Sigmoid colon (tissue), 7 donors: Measurements from ENCODE around the gene DCDC1. TPM values are rescaled to one million over a fixed set of nuclear protein-coding genes. Genes with fewer than 3 reads are reported as not detected.
A peak's percentile ranks its signal among the peaks of the same experiment; 100 is the strongest.

Experiments
- DNase-seq: peaks from one replicate; pipeline ENCODE4 v3.0.0-alpha.2; 2019
- H3K27ac ChIP-seq, 4 donors: fragments of 200-600 bp; sonication (generic); one replicate each; pipeline ENCODE4 v1.5.1; 2016 to 2019; ENCODE audit warnings: mild to moderate bottlenecking in 1 of 4
- H3K27me3 ChIP-seq, 3 donors: fragments of 200-600 bp; sonication (generic); one replicate each; pipeline ENCODE4 v1.5.1; 2019; ENCODE audit warnings: mild to moderate bottlenecking in 1 of 3
- H3K36me3 ChIP-seq, 4 donors: fragments of 200-600 bp; sonication (generic); one replicate each; pipeline ENCODE4 v1.5.1; 2016 to 2019
- H3K4me1 ChIP-seq, 4 donors: fragments of 200-600 bp; sonication (generic); one replicate each; pipeline ENCODE4 v1.5.1; 2017 to 2019
- H3K4me3 ChIP-seq, 4 donors: fragments of 200-600 bp; sonication (generic); one replicate each; pipeline ENCODE4 v1.5.1; 2017 to 2019; ENCODE audit warnings: mild to moderate bottlenecking in 2 of 4, moderate library complexity in 1 of 4
- H3K9me3 ChIP-seq, 4 donors: fragments of 200-600 bp in 3 of 4; sonication (generic) in 3 of 4; one replicate each; pipeline versions ENCODE4 v1.5.1 to v1.6.1; 2013 to 2019
- EP300 ChIP-seq, 4 donors: sonication (generic); formaldehyde crosslinking; IDR thresholded peaks; one replicate each; pipeline ENCODE4 v1.6.1; 2017; ENCODE audit warnings: antibody characterized with exemption in 4 of 4
- POLR2A ChIP-seq, 2 donors: fragments of 450-650 bp; IDR thresholded peaks; one replicate each; pipeline ENCODE4 v1.6.1; 2016; ENCODE audit warnings: antibody characterized with exemption in 2 of 2, mild to moderate bottlenecking in 2 of 2, moderate library complexity in 2 of 2
- POLR2AphosphoS5 ChIP-seq, 4 donors: sonication (generic); formaldehyde crosslinking; IDR thresholded peaks; one replicate each; pipeline ENCODE4 v1.6.1; 2017; ENCODE audit warnings: antibody characterized with exemption in 4 of 4
- WGBS, 2 donors: extraction: QIAGEN DNeasy Blood & Tissue Kit; methylation state at CpG; one replicate each; pipeline ENCODE4 v1.1.7; 2013; 5-methylcytosine and 5-hydroxymethylcytosine counted together
- intact Hi-C: fragments of 100-400 bp; cut with DNase I; formaldehyde crosslinking; loops from one replicate; pipeline ENCODE4 v1.15.1; 2023
- polyA plus RNA-seq, 3 donors: library from polyadenylated mRNA; stranded (reverse); fragments of 200-250 nt; gene quantifications; one replicate each; pipeline ENCODE4 v1.2.3, GENCODE V29; 2013
- total RNA-seq, 4 donors: library from RNA; depleted of rRNA; stranded (reverse); fragments of >200 nt; gene quantifications; one replicate each; pipeline ENCODE4 v1.1.0, GENCODE V29; 2016
- TF ChIP-seq, protein P1 (sequence below), 4 experiments: fragments of 450-650 bp in 3 of 4; fragments of 200-600 bp in 1 of 4; IDR thresholded peaks; one replicate each; pipeline ENCODE4 v1.5.1; 2016 to 2019; ENCODE audit warnings: antibody characterized with exemption in 4 of 4, mild to moderate bottlenecking in 3 of 4, moderate library complexity in 2 of 4
- donor health status: healthy with polysubstance abuse.
- donor health status: Bipolar disorder and iron deficiency.
- donor health status: healthy.

DCDC1 gene
- total and polyA plus RNA-seq, 7 donors = 0.06 to 1.1 (median 0.30) TPM; not detected in 3

DNA sequence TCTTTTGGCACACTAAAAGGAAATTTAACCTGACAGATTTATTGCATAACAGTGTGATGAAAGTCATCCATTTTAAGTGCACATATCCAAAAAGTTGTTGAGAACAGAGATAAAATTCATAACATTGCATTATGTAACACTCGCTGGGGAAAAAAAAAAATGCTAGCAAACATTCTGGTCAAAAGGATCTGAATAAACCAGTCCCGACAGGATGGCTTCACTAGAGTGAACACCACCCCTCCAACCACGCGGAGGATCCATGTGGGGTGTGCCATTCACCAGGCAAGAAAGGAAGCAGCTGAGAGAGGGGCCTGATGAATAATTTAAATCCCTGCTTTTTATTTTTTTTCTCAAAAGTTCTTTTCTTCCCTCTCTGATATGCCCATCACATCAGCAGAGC, 258.7 kb downstream of the DCDC1 start:
- Histone ChIP-seq H3K4me1 (no peaks in the 10 kb centered on the region), H3K27me3 (no peaks in the 10 kb centered on the region), H3K27ac (no peak overlapping the region), H3K9me3 (no peaks in the 10 kb centered on the region), H3K36me3 (no peaks in the 10 kb centered on the region), H3K4me3 (no peak overlapping the region)
- DNase-seq = no peak
- 70 to 73% methylated on average over 4 of the region's 4 CpGs for WGBS, 2 donors
- TF ChIP-seq POLR2AphosphoS5 (IDR thresholded peaks at IDR 0.05) (no peak), EP300 (IDR thresholded peaks at IDR 0.05) (no peak), POLR2A (IDR thresholded peaks at IDR 0.05) (no peak)
- TF ChIP-seq, protein P1, sequence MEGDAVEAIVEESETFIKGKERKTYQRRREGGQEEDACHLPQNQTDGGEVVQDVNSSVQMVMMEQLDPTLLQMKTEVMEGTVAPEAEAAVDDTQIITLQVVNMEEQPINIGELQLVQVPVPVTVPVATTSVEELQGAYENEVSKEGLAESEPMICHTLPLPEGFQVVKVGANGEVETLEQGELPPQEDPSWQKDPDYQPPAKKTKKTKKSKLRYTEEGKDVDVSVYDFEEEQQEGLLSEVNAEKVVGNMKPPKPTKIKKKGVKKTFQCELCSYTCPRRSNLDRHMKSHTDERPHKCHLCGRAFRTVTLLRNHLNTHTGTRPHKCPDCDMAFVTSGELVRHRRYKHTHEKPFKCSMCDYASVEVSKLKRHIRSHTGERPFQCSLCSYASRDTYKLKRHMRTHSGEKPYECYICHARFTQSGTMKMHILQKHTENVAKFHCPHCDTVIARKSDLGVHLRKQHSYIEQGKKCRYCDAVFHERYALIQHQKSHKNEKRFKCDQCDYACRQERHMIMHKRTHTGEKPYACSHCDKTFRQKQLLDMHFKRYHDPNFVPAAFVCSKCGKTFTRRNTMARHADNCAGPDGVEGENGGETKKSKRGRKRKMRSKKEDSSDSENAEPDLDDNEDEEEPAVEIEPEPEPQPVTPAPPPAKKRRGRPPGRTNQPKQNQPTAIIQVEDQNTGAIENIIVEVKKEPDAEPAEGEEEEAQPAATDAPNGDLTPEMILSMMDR (IDR thresholded peaks at IDR 0.05) = no peak
- intact Hi-C loops = no loop called here

DNA sequence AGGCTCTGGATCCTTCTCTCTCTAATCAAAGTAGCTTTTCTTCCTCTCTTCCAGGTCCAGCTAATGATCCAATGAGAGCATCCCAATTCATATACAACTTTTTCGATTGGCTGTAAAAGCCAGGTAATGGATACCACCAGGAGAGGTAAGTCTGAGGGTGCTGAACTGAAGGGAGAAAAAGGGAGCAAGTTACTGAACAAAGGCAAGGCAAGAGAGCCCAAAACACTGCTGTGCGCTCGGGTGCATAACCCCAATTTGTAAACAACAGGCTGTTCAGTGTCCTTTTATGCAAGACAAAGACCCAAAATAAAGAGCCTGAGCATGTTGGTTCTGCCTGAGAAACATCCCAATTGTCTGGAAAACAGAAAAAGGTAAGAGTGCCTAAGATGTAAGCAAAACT, 260.1 kb downstream of the DCDC1 start:
- Histone ChIP-seq H3K27ac (no peak overlapping the region), H3K27me3 (no peaks in the 10 kb centered on the region), H3K4me1 (no peaks in the 10 kb centered on the region), H3K9me3 (no peaks in the 10 kb centered on the region), H3K4me3 (no peak overlapping the region), H3K36me3 (no peaks in the 10 kb centered on the region)
- no peak for DNase-seq
- no peak for TF ChIP-seq POLR2AphosphoS5 (IDR thresholded peaks at IDR 0.05)
- TF ChIP-seq, protein P1 (IDR thresholded peaks at IDR 0.05) = no peak
- no peak for TF ChIP-seq POLR2A (IDR thresholded peaks at IDR 0.05)
- no peak for TF ChIP-seq EP300 (IDR thresholded peaks at IDR 0.05)
- intact Hi-C loops = no loop called here
- WGBS, 2 donors = 77 to 80% methylated on average over 3 of the region's 3 CpGs

DNA sequence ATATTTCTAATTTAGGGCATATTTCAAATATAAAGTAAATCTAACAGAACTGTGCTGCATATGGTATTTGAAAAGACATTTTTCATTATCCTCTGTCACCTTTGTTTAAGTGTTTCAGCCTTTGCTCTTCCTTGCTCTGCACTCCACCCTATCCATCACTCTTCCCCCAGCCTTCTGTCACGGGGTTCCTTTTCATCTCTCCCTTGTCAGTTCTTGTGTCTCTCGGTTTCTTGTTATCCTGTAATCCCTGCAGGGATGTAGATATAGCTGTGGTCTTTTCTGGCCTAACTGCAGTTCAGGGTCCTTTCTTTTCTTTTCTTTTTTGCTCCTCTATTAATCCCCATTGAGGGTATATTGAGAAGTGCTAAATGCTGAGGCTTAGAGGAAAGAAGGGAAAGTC, 261.9 kb downstream of the DCDC1 start:
- Histone ChIP-seq H3K27me3 (no peaks in the 10 kb centered on the region), H3K27ac (no peak overlapping the region), H3K36me3 (no peaks in the 10 kb centered on the region), H3K4me3 (no peak overlapping the region), H3K4me1 (no peaks in the 10 kb centered on the region), H3K9me3 (no peaks in the 10 kb centered on the region)
- TF ChIP-seq POLR2A (IDR thresholded peaks at IDR 0.05) (no peak), POLR2AphosphoS5 (IDR thresholded peaks at IDR 0.05) (no peak), EP300 (IDR thresholded peaks at IDR 0.05) (no peak)
- TF ChIP-seq, protein P1 (IDR thresholded peaks at IDR 0.05) = no peak
- WGBS, 2 donors = 49 to 64% methylated on average over 2 of the region's 2 CpGs
- intact Hi-C loops = no loop called here
- DNase-seq = no peak

DNA sequence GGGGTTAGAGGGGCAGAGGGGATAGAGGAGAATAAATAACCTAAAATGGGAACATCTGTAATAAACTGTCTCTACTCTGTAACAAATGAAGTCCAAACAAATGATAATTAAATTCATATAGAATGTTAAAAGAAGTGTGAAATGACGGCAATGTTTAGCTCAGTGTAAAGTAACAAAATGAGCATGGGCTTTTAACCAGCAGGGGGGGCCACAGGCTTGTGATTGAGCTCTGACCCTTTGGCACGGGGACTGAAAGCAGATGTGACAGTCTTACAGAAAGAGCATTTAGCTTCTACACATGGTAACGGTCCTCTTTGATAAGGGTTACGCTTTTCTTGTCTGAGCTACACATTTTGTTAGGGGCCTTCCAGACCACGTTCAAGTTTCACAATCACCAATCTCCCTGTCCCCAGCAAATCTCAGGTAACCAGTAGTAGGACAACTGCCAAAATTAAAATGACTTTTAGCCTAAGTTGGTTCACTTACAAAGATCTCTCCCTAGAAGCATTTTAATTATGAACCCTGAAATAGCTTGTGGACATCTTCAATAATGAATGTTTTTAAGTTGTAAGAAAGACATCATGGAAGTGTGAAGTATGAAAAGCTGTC, 262.5 kb downstream of the DCDC1 start:
- no peaks in the 10 kb centered on the region for H3K9me3 ChIP-seq
- 9 to 22% methylated on average over 5 of the region's 5 CpGs for WGBS, 2 donors

More for the DNA sequence above, 262.5 kb downstream of the DCDC1 start:
- H3K27me3 ChIP-seq = no peaks in the 10 kb centered on the region
- intact Hi-C loops = no loop called here
- H3K4me1 ChIP-seq = no peaks in the 10 kb centered on the region
- TF ChIP-seq, protein P1 (IDR thresholded peaks at IDR 0.05) = peak in 1 of 4 experiments; percentile 29
- no peak for TF ChIP-seq POLR2AphosphoS5 (IDR thresholded peaks at IDR 0.05)
- no peak for DNase-seq
- H3K4me3 ChIP-seq = no peak overlapping the region
- H3K27ac ChIP-seq = no peak overlapping the region
- no peaks in the 10 kb centered on the region for H3K36me3 ChIP-seq
